H1 (cell line): ENCODE results near the gene SLIT3. TPM values are rescaled to one million over a fixed set of nuclear protein-coding genes. Genes with fewer than 3 reads are reported as not detected.

ENCODE experiments used
- CTCF ChIA-PET: fragments of 300-600 bp; sonication (Branson Sonifier 250); formaldehyde crosslinking; loops from one replicate; lab custom pipeline; 2021; ENCODE audit not compliant: partially characterized antibody; lab: Charles Lee
- POLR2A ChIA-PET: fragments of 300-600 bp; sonication (Branson Sonifier 250); formaldehyde crosslinking; loops from one replicate; lab custom pipeline; 2021; ENCODE audit warnings: inconsistent platforms; ENCODE audit not compliant: partially characterized antibody; lab: Charles Lee
- DNase-seq, 2 experiments: peaks; one replicate each; pipeline versions ENCODE4 v3.0.0 to v3.0.0-alpha.2; 2010 to 2022; ENCODE audit warnings: low spot score in 2 of 2, low read depth in 1 of 2, mixed read lengths in 1 of 2
- FAIRE-seq: peaks from 2 replicates; lab custom pipeline; 2011; peaks lifted over from hg19 to GRCh38; lab: Jason Lieb, UNC
- H2AFZ ChIP-seq: 2 replicates; pipeline ENCODE4 v1.8.1; 2012; ENCODE audit warnings: low read length, inconsistent platforms
- H2AK5ac ChIP-seq: 2 replicates; pipeline ENCODE4 v1.6.1; 2013; ENCODE audit warnings: low read depth, low read length
- H2BK120ac ChIP-seq: replicated peaks from 2 replicates; pipeline ENCODE3; 2013; ENCODE audit warnings: low read depth, low read length, inconsistent platforms
- H2BK12ac ChIP-seq: 2 replicates; pipeline ENCODE4 v1.6.1; 2013; ENCODE audit warnings: low read depth, low read length
- H2BK15ac ChIP-seq: 2 replicates; pipeline ENCODE4 v1.6.1; 2013; ENCODE audit warnings: low read length
- H2BK20ac ChIP-seq: 2 replicates; pipeline ENCODE4 v1.6.1; 2013; ENCODE audit warnings: low read length
- H2BK5ac ChIP-seq: 2 replicates; pipeline ENCODE4 v1.6.1; 2013; ENCODE audit warnings: low read depth, low read length
- H3K14ac ChIP-seq: 2 replicates; pipeline ENCODE4 v1.6.1; 2013; ENCODE audit warnings: inconsistent platforms; ENCODE audit not compliant: insufficient read length
- H3K18ac ChIP-seq: 2 replicates; pipeline ENCODE4 v1.6.1; 2013; ENCODE audit warnings: low read length; ENCODE audit errors: extremely low read depth
- H3K23ac ChIP-seq: 2 replicates; pipeline ENCODE4 v1.6.1; 2013; ENCODE audit warnings: inconsistent platforms; ENCODE audit not compliant: insufficient read length
- H3K23me2 ChIP-seq: 2 replicates; pipeline ENCODE4 v1.6.1; 2013; ENCODE audit warnings: low read depth, low read length
- H3K27ac ChIP-seq: 2 replicates; pipeline ENCODE4 v1.6.1; 2011; ENCODE audit warnings: low read depth, low read length, inconsistent platforms
- H3K27me3 ChIP-seq, 4 experiments: replicated peaks in 1 of 4; 1 replicate in 1 of 4; 2 replicates in 3 of 4; pipeline versions ENCODE4 v1.6.1 to v1.8.1; 2011 to 2013; ENCODE audit warnings: low read length in 3 of 4, mild to moderate bottlenecking in 3 of 4, inconsistent platforms in 2 of 4, mixed read lengths in 2 of 4, moderate library complexity in 1 of 4; ENCODE audit not compliant: control insufficient read depth in 3 of 4, insufficient read depth in 3 of 4; ENCODE audit errors: extremely low read depth in 1 of 4
- H3K36me3 ChIP-seq, 4 experiments: 2 replicates each; pipeline versions ENCODE4 v1.6.1 to v1.8.1; 2011 to 2013; ENCODE audit warnings: mild to moderate bottlenecking in 4 of 4, low read length in 3 of 4, moderate library complexity in 2 of 4, control low read depth in 1 of 4, inconsistent platforms in 1 of 4; ENCODE audit not compliant: insufficient read depth in 4 of 4, control insufficient read depth in 2 of 4
- H3K4ac ChIP-seq: replicated peaks from 2 replicates; pipeline ENCODE3; 2013; ENCODE audit warnings: low read length, low read depth, mixed read lengths, inconsistent platforms; ENCODE audit not compliant: insufficient read length
- H3K4me1 ChIP-seq, 4 experiments: replicated peaks in 1 of 4; 1 replicate in 1 of 4; 2 replicates in 3 of 4; pipeline versions ENCODE4 v1.6.1 to v1.8.1; 2011 to 2013; ENCODE audit warnings: low read length in 3 of 4, inconsistent platforms in 2 of 4, mixed read lengths in 1 of 4; ENCODE audit not compliant: insufficient read depth in 4 of 4, control insufficient read depth in 3 of 4
- H3K4me2 ChIP-seq, 2 experiments: 2 replicates each; pipeline versions ENCODE4 v1.6.1 to v1.8.1; 2011 to 2013; ENCODE audit warnings: low read depth in 2 of 2, low read length in 2 of 2, control low read depth in 1 of 2, inconsistent platforms in 1 of 2, mild to moderate bottlenecking in 1 of 2; ENCODE audit not compliant: insufficient read depth in 1 of 2
- H3K4me3 ChIP-seq, 4 experiments: fragments of 200-600, 300-600 bp in 1 of 4; sonication (generic), shearing (Covaris generic), sonication (Bioruptor Twin) in 1 of 4; 2 replicates each; pipeline versions ENCODE4 v1.5.1 to v1.8.1; 2011 to 2016; ENCODE audit warnings: low read length in 4 of 4, low read depth in 3 of 4, control low read depth in 2 of 4, inconsistent platforms in 2 of 4, mild to moderate bottlenecking in 2 of 4, mixed read lengths in 1 of 4, moderate library complexity in 1 of 4; ENCODE audit not compliant: insufficient read depth in 2 of 4; ENCODE audit errors: extremely low read depth in 1 of 4
- H3K56ac ChIP-seq: replicated peaks from 2 replicates; pipeline ENCODE3; 2013; ENCODE audit warnings: low read depth, mild to moderate bottlenecking, mixed read lengths, low read length, inconsistent platforms; ENCODE audit not compliant: insufficient read length
- H3K79me1 ChIP-seq: 2 replicates; pipeline ENCODE4 v1.6.1; 2013; ENCODE audit warnings: low read depth, low read length, control low read depth
- H3K79me2 ChIP-seq, 2 experiments: 2 replicates each; pipeline versions ENCODE4 v1.6.1 to v1.8.1; 2012 to 2013; ENCODE audit warnings: low read length in 2 of 2, mild to moderate bottlenecking in 2 of 2, inconsistent platforms in 1 of 2; ENCODE audit not compliant: insufficient read depth in 2 of 2, control insufficient read depth in 1 of 2
- H3K9ac ChIP-seq, 4 experiments: replicated peaks in 1 of 4; 1 replicate in 1 of 4; 2 replicates in 3 of 4; pipeline versions ENCODE4 v1.6.1 to v1.8.1; 2011 to 2013; ENCODE audit warnings: low read depth in 3 of 4, low read length in 3 of 4, control low read depth in 2 of 4, mild to moderate bottlenecking in 2 of 4, moderate library complexity in 2 of 4, inconsistent platforms in 1 of 4; ENCODE audit errors: extremely low read depth in 1 of 4
- H3K9me3 ChIP-seq, 2 experiments: 2 replicates each; pipeline versions ENCODE4 v1.6.1 to v1.8.1; 2012 to 2013; ENCODE audit warnings: mild to moderate bottlenecking in 2 of 2, moderate library complexity in 2 of 2, control low read depth in 1 of 2, inconsistent platforms in 1 of 2, low read depth in 1 of 2, low read length in 1 of 2, mixed read lengths in 1 of 2; ENCODE audit not compliant: insufficient read depth in 2 of 2
- H4K20me1 ChIP-seq, 2 experiments: replicated peaks in 1 of 2; 2 replicates each; pipeline versions ENCODE3 to v1.8.1; 2011 to 2013; ENCODE audit warnings: inconsistent platforms in 2 of 2, low read length in 2 of 2, mild to moderate bottlenecking in 1 of 2; ENCODE audit not compliant: insufficient read depth in 2 of 2, control insufficient read depth in 1 of 2
- H4K5ac ChIP-seq: 2 replicates; pipeline ENCODE4 v1.6.1; 2013; ENCODE audit warnings: low read length, low read depth, mixed read lengths, inconsistent platforms; ENCODE audit not compliant: insufficient read length
- H4K8ac ChIP-seq: 2 replicates; pipeline ENCODE4 v1.8.0; 2013; ENCODE audit warnings: mild to moderate bottlenecking, moderate library complexity, low read length, inconsistent platforms; ENCODE audit not compliant: insufficient read depth; ENCODE audit errors: extremely low read depth
- H4K91ac ChIP-seq: replicated peaks from 2 replicates; pipeline ENCODE3; 2013; ENCODE audit warnings: low read length, mixed read lengths, inconsistent platforms; ENCODE audit not compliant: insufficient read length
- ASH2L ChIP-seq: fragments of 200-600, 300-600 bp; sonication (generic); IDR thresholded peaks from one replicate; pipeline ENCODE4 v1.7.1; 2017; ENCODE audit warnings: low read length
- BACH1 ChIP-seq: IDR thresholded peaks from 2 replicates; pipeline ENCODE4 v1.6.1; 2012; ENCODE audit warnings: low read length, improper control_type of control experiment
- BCL11A ChIP-seq, 2 experiments: IDR thresholded peaks; one replicate each; pipeline ENCODE4 v1.6.1; 2011; ENCODE audit warnings: low read depth in 2 of 2, low read length in 2 of 2, mild to moderate bottlenecking in 2 of 2
- CHD1 ChIP-seq: IDR thresholded peaks from 2 replicates; pipeline ENCODE4 v1.6.1; 2012; ENCODE audit warnings: low read depth, low read length, improper control_type of control experiment
- CREB1 ChIP-seq: IDR thresholded peaks from 2 replicates; pipeline ENCODE4 v1.6.1; 2012; ENCODE audit warnings: inconsistent platforms
- GTF2F1 ChIP-seq: IDR thresholded peaks from 2 replicates; pipeline ENCODE4 v1.6.1; 2012; ENCODE audit warnings: low read depth, low read length, improper control_type of control experiment, borderline replicate concordance
- RAD21 ChIP-seq, 2 experiments: IDR thresholded peaks in 1 of 2; conservative IDR thresholded peaks in 1 of 2; 2 replicates each; pipeline ENCODE4 v1.6.1; 2011; ENCODE audit warnings: low read depth in 2 of 2, low read length in 2 of 2, improper control_type of control experiment in 1 of 2, inconsistent platforms in 1 of 2, mild to moderate bottlenecking in 1 of 2, moderate library complexity in 1 of 2
- SAP30 ChIP-seq: fragments of 300-600 bp; sonication (generic); IDR thresholded peaks from 2 replicates; pipeline ENCODE4 v1.7.1; 2012; ENCODE audit warnings: low read length, moderate library complexity, mild to moderate bottlenecking, inconsistent platforms; ENCODE audit not compliant: insufficient read depth, insufficient replicate concordance
- SP1 ChIP-seq: IDR thresholded peaks from 2 replicates; pipeline ENCODE4 v1.6.1; 2011; ENCODE audit warnings: low read depth, low read length
- SRF ChIP-seq: IDR thresholded peaks from 2 replicates; pipeline ENCODE4 v1.6.1; 2011; ENCODE audit warnings: mild to moderate bottlenecking, low read depth, low read length, moderate library complexity
- SUZ12 ChIP-seq: fragments of 200-600 bp; sonication (generic); IDR thresholded peaks from 2 replicates; pipeline ENCODE4 v1.6.1; 2012; ENCODE audit warnings: mild to moderate bottlenecking, inconsistent platforms, low read length, moderate library complexity, mixed read lengths
- TBP ChIP-seq: IDR thresholded peaks from 2 replicates; pipeline ENCODE4 v1.6.1; 2011; ENCODE audit warnings: low read depth, low read length, improper control_type of control experiment
- TEAD4 ChIP-seq: IDR thresholded peaks from 2 replicates; pipeline ENCODE4 v1.6.1; 2012; ENCODE audit warnings: low read depth, low read length, inconsistent platforms, mixed read lengths
- USF2 ChIP-seq: IDR thresholded peaks from 2 replicates; pipeline ENCODE4 v1.6.1; 2011; ENCODE audit warnings: low read length, improper control_type of control experiment
- WGBS, 2 experiments: shearing (Covaris generic) in 1 of 2; methylation state at CpG; one replicate each; pipeline versions ENCODE4 v1.1.6 to v1.1.7; 2013 to 2015; ENCODE audit warnings: low lambda C conversion rate in 2 of 2, mixed read lengths in 2 of 2, inconsistent platforms in 1 of 2, low coverage in 1 of 2, missing lambda C conversion rate in 1 of 2; ENCODE audit not compliant: insufficient replicate concordance in 2 of 2, insufficient coverage in 1 of 2, insufficient read length in 1 of 2; ENCODE audit errors: extremely low coverage in 1 of 2, missing lambda C conversion rate in 1 of 2; 5-methylcytosine and 5-hydroxymethylcytosine counted together
- polyA plus RNA-seq, 7 experiments: library from polyadenylated mRNA; depleted of rRNA in 3 of 7; stranded (reverse) in 5 of 7; unstranded in 2 of 7; fragments of >200 nt in 5 of 7; fragments of 200-250 nt in 2 of 7; gene quantifications; 1 replicate in 5 of 7; 2 replicates in 1 of 7; 4 replicates in 1 of 7; pipeline versions ENCODE4 v1.2.1 to v1.2.3, GENCODE V29; 2011 to 2013; ENCODE audit warnings: missing spikeins in 2 of 7, mixed read lengths in 2 of 7
- total RNA-seq: library from RNA; stranded (reverse); fragmentation: NEBNext Ultra II Directional; extraction: Animal tissue kit (Norgen Biotek cat#: 25700); gene quantifications from 2 replicates; pipeline ENCODE4 v1.2.1, GENCODE V29; 2021

SLIT3 gene
- total and polyA plus RNA-seq, 2 of the 8 experiments (the other 6 are each of a cell fraction or from before 2014, with no cell fraction given) = 1.1 to 1.2 TPM

GRCh38 chr5:168887931-168888330, 413.0 kb downstream of the SLIT3 start:
- H3K27me3 ChIP-seq = no peaks in the 10 kb centered on the region
- no peak overlapping the region for H3K18ac ChIP-seq
- H2AFZ ChIP-seq = no peak overlapping the region
- 87% methylated on average over 3 of the region's 3 CpGs; no CpG with 5 or more reads in 1 of the 2 experiments for WGBS, 2 experiments
- CTCF ChIA-PET = interaction anchor here (1.0 to 1.3 kb wide), 2 partner anchors 14 to 18 kb away, joined by 3 read pairs; no protein-coding TSS in a partner anchor
- H2BK15ac ChIP-seq = no peak overlapping the region
- no peak overlapping the region for H4K5ac ChIP-seq
- H3K36me3 ChIP-seq = no peaks in the 10 kb centered on the region
- no peak overlapping the region for H3K4ac ChIP-seq
- H2BK20ac ChIP-seq = no peak overlapping the region
- no peak overlapping the region for H3K4me3 ChIP-seq
- POLR2A ChIA-PET = no interaction called here
- no peaks in the 10 kb centered on the region for H3K79me1 ChIP-seq
- no peak overlapping the region for H4K91ac ChIP-seq
- no peak overlapping the region for H3K14ac ChIP-seq
- H3K9ac ChIP-seq = no peak overlapping the region
- H2BK5ac ChIP-seq = no peak overlapping the region
- H4K8ac ChIP-seq = no peak overlapping the region
- peaks cover 0 to 5% (median 2%) of the 10 kb centered on the region in 4 experiments; a peak in 3 of 7 replicates for H3K4me1 ChIP-seq
- H2AK5ac ChIP-seq = no peak overlapping the region
- H2BK120ac ChIP-seq = no peak overlapping the region
- no peaks in the 10 kb centered on the region for H4K20me1 ChIP-seq
- no peak overlapping the region for H3K27ac ChIP-seq
- DNase-seq = no peak
- H3K9me3 ChIP-seq = no peaks in the 10 kb centered on the region
- no peak overlapping the region for H3K4me2 ChIP-seq
- no peak overlapping the region for H3K23ac ChIP-seq
- no peaks in the 10 kb centered on the region for H3K79me2 ChIP-seq
- H3K56ac ChIP-seq = no peak overlapping the region
- no peaks in the 10 kb centered on the region for H3K23me2 ChIP-seq
- H2BK12ac ChIP-seq = no peak overlapping the region
- no peak for FAIRE-seq
- TF ChIP-seq BCL11A (IDR thresholded peaks at IDR 0.05; ENCODE audit: low read depth in 2 of 2, low read length in 2 of 2) = no peak
- no peak for TF ChIP-seq GTF2F1
- no peak for TF ChIP-seq CREB1
- TF ChIP-seq SP1 = no peak
- TF ChIP-seq RAD21 (IDR thresholded peaks at IDR 0.05 in 1 of 2, conservative IDR thresholded peaks at IDR 0.05 in 1 of 2; ENCODE audit: low read depth in 2 of 2, low read length in 2 of 2) = no peak
- TF ChIP-seq CHD1 = no peak
- no peak for TF ChIP-seq SUZ12
- no peak for TF ChIP-seq SAP30
- TF ChIP-seq ASH2L = no peak
- no peak for TF ChIP-seq TBP
- no peak for TF ChIP-seq BACH1
- no peak for TF ChIP-seq SRF
- TF ChIP-seq TEAD4 = no peak
- TF ChIP-seq USF2 = no peak
